ENCODE data around the gene CABCOCO1. TPM values are rescaled to one million over a fixed set of nuclear protein-coding genes. Genes with fewer than 3 reads are reported as not detected.

Gene CABCOCO1
- total and polyA plus RNA-seq, 10 of the 15 experiments (the other 5 are each of a cell fraction or from before 2014, with no cell fraction given) = not detected

GRCh38 chr10:61628151-61628874 lies 34.4 kb upstream of the CABCOCO1 start:
- Histone ChIP-seq H3K4me3 (no peak overlapping the region), H4K20me1 (ENCODE audit: control insufficient read depth, insufficient read depth) (no peaks in the 10 kb centered on the region), H3K9ac (ENCODE audit: control insufficient read depth, insufficient read depth, low read length) (no peak overlapping the region), H3K36me3 (ENCODE audit: control insufficient read depth in 2 of 2, insufficient read depth in 2 of 2, low read length in 1 of 2) (no peaks in the 10 kb centered on the region), H2AFZ (ENCODE audit: control insufficient read depth, low read depth, low read length) (no peak overlapping the region), H3K27me3 (replicated peaks in 1 of 2; ENCODE audit: control insufficient read depth in 2 of 2, insufficient read depth in 2 of 2, low read length in 1 of 2) (no peaks in the 10 kb centered on the region), H3K27ac (ENCODE audit: control insufficient read depth, insufficient read depth) (no peak overlapping the region), H3K79me2 (ENCODE audit: control insufficient read depth, insufficient read depth, low read length) (no peaks in the 10 kb centered on the region), H3K4me1 (ENCODE audit: control insufficient read depth, insufficient read depth, low read length) (no peaks in the 10 kb centered on the region), H3K9me3 (replicated peaks; ENCODE audit: control insufficient read depth, insufficient read depth, low read length) (no peaks in the 10 kb centered on the region), H3K4me2 (ENCODE audit: control insufficient read depth, insufficient read depth) (no peak overlapping the region)
- RAD21 ChIA-PET (ENCODE audit: unreplicated experiment) = no interaction called here
- TF ChIP-seq MEF2B (IDR thresholded peaks at IDR 0.05; ENCODE audit: partially characterized antibody, poor library complexity, severe bottlenecking) (no peak), HCFC1 (IDR thresholded peaks at IDR 0.05; ENCODE audit: low read length) (no peak), MEF2A (IDR thresholded peaks at IDR 0.05; ENCODE audit: insufficient read depth, low read depth, low read length) (no peak), SMAD1 (IDR thresholded peaks at IDR 0.05; ENCODE audit: low read depth, partially characterized antibody) (no peak), NR2F1 (conservative IDR thresholded peaks at IDR 0.05) (no peak), ZNF622 (IDR thresholded peaks at IDR 0.05) (no peak), BMI1 (IDR thresholded peaks at IDR 0.05; ENCODE audit: borderline replicate concordance) (no peak), PAX8 (IDR thresholded peaks at IDR 0.05) (no peak), RAD21 (IDR thresholded peaks at IDR 0.05; ENCODE audit: insufficient read depth, low read depth, low read length) (no peak), SREBF2 (IDR thresholded peaks at IDR 0.05; ENCODE audit: low read length) (no peak), EGR1 (IDR thresholded peaks at IDR 0.05; ENCODE audit: borderline replicate concordance in 1 of 2, low read depth in 2 of 2, low read length in 2 of 2) (no peak), SIX5 (IDR thresholded peaks at IDR 0.05; ENCODE audit: low read depth, low read length, severe bottlenecking) (no peak), DPF2 (IDR thresholded peaks at IDR 0.05) (no peak), FOXK2 (IDR thresholded peaks at IDR 0.05) (no peak), PML (IDR thresholded peaks at IDR 0.05; ENCODE audit: low read length) (no peak), CBFB (IDR thresholded peaks at IDR 0.05; ENCODE audit: low read depth) (no peak), ATF2 (IDR thresholded peaks at IDR 0.05; ENCODE audit: low read length) (no peak), CHD2 (IDR thresholded peaks at IDR 0.05; ENCODE audit: borderline replicate concordance, low read depth, low read length) (no peak)
- no peak for DNase-seq (ENCODE audit: low read depth, low spot score)
- CTCF ChIA-PET = no interaction called here
- POLR2A ChIA-PET = no interaction called here
- ATAC-seq = no peak
- intact Hi-C loops (cut with micrococcal nuclease; ENCODE audit: unreplicated experiment) = no loop called here
- WGBS (ENCODE audit: insufficient coverage, insufficient replicate concordance, low lambda C conversion rate, missing lambda C conversion rate) = 11% methylated on average over 3 of the region's 3 CpGs
- FAIRE-seq = no peak
- in situ Hi-C loops (cut with MboI) = no loop called here
- no TSS peak for BruUV-seq (replicated peaks)
- SMC1A ChIA-PET (ENCODE audit: uncharacterized antibody, unreplicated experiment) = no interaction called here
